ENCODE results near the gene PINLYP.
"Not testable (repeated sequence)": the region's sequence is repeated elsewhere in the genome, so short reads cannot be mapped to it uniquely, and the experiment has no call there.

Gene PINLYP

DNA sequence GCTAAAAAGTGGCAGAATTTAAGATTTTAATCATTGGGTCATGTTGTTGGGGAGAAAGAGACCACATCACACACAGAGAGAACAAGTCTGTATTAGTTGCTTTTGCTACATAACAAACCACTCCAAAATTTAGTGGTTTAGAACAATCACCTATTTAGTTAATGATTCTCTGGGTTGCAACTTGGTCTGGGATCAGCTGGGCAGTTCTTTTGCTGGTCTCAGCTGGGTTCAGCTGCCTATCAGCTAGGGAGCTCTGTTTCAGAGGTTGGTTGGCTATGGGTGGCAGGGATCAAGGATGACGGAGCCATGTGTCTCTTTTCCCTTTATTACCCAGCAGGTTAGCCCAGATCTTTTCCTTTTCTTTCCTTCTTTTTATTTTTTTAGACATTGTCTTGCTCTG is 8.9 kb downstream of the PINLYP start:
- no peak for DNase-seq

DNA sequence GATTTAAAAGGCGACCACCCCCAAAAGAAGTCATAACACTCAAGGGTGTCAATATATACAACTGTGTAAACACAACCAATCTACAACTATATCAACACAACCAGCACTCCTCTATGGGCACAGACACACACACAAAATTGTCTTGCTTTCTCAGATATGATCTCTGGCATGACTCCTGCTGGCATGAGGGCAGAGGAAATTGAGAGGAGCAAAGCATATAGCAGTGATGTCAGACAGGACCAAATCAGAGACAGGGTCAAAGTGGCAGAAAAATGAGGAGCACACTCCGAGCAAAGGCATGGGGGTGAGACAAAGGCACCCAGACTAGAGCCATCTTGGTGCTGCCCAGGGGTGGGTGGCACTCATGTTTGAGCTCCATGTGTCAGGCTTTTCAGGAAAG is 10.7 kb downstream of the PINLYP start:
- DNase-seq = no peak

DNA sequence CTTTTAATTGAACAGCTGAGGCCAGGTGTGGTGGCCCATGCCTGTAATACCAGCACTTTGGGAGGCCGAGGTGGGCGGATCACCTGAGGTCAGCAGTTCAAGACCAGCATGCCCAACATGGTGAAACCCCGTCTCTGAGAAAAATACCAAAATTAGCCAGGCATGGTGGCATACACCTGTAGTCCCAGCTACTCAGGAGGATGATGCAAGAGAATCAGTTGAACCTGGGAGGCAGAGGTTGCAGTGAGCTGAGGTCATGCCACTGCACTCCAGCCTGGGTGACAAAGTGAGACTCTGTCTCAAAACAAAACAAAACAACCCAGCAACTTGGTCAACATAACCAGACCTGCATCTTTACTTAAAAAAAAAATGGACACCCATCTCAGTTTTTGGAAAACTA is 11.4 kb downstream of the PINLYP start:
- DNase-seq = not testable (repeated sequence)

DNA sequence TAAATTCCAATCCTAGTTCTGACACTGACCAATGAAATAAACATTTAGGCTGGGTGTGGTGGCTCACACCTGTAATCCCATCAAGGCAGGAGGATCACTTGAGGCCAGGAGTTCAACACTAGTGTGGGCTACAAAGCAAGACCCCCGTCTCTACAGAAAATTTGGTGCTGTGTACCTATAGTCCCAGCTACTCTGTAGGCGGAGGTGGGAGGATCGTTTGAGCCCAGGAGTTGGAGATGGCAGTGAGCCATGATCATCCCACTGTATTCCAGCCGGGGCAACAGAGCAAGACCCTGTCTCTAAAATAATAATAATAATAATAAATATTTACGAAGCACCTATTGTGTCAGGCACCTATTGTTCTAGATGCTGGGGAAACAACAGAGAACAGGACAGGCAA is 13.7 kb downstream of the PINLYP start:
- no peak for DNase-seq

DNA sequence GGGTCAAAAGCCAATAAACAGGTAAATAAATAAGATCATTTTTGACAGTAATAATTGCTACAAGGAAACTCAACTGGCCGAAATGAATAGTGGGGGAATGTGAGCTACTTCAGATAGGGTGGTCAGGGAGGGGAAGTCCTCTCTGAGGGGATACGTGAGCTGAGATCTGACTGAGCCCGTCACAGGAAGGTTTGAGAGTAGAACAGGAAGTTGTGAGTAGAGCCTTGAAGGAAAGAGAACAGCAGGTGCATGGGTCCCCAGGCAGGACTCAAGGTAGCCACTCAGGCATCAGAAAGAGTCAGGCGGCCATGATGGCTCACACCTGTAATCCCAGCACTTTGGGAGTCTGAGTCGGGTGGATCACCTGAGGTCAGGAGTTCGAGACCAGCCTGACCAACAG is 14.1 kb downstream of the PINLYP start:
- no peak for DNase-seq

DNA sequence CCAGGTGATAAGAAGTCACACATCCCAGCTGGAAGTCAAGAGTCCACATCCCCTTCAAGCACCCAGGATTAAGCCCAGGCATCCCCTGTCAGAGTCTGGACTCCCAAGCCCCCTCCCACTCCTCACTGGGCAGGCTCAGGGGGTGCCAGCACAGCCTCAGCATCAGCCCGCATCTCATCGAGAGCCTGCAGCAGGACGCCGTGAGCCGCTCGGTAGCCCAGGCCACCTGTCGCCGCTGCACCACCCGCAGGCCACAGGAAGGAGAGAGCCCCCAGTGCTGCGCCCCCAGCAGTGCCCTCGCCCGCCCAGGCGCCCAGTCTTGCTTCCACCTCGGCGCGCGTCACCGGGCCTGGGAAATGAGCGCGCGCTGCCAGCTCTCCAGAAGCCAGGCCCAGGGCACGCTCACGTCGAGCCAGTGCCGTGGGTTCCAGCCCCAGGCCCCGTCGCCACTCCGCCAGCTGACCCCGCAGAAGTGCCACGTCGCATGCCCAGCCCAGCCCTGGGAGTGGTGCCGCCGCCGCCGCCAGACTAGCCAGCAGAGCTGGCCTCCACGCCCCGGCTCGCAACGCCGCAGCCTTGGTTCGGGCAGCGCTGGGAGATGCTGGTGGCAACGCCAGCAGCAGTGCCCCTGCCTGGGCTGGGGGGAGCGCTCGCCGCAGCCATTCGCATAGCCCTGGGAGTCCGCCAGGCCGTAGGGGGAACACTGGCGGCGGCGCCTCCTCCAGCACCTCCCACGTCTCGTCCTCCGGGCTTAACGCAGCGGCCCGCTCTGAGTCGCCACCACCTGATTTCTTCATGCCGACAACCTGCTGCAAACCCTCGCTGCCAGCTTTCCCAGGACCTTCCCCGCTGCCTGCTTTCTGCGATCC is 16.5 kb downstream of the PINLYP start:
- DNase-seq = no peak

DNA sequence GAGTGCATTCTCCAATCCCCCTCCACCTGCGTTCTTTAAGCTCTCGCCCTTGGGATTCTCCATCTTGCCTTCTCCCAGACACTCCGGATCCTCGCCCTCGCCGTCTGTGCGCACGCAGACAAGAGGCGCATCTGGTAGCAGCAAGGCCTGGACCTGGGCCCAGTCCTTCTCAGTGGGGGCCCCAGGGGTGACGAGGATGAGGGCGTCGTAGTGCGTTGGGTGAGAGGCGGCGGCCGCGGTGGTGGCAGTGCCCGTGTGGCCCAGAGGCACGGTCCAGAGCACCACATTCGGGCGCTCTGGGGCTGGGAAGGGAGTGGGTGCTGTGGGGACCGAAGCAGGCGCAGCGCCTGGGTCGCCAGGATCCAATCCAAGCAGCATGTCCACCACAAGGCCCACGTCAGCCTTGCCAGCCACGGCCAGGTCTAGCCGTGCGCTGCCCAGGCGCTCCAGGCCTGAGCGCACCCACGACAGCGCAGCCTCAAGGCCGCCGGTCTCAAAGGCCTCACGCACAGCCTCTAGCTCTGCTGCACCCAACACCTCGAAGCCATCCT is 17.3 kb downstream of the PINLYP start:
- no peak for DNase-seq

DNA sequence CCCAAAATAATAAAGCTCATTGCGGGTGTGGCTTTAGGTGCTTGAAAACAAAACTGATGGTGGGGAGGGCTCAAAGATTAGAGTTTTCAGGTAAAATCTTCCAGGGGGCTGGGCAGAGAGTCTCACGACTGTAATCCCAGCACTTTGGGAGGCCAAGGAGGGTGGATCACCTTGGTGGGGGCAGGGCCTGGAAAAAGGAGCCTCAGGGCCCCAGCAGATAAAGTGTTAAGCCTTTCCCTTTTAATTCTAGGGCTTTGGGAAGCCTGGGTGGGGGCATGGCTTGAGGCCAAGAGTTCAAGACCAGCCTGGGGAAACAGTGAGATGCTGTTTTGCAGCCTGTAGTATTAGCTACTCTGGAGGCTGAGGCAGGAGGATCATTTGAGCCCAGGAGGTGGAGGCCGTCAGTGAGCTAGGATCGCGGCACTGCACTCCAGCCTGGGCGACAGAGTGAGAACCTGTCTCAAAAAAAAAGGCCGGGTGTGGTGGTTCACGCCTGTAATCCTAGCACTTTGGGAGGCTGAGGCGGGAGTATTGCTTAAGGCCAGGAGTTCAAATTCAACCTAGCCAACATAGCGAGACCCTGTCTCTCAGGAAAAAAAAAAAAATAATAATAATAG is 18.6 kb downstream of the PINLYP start:
- DNase-seq = no peak

DNA sequence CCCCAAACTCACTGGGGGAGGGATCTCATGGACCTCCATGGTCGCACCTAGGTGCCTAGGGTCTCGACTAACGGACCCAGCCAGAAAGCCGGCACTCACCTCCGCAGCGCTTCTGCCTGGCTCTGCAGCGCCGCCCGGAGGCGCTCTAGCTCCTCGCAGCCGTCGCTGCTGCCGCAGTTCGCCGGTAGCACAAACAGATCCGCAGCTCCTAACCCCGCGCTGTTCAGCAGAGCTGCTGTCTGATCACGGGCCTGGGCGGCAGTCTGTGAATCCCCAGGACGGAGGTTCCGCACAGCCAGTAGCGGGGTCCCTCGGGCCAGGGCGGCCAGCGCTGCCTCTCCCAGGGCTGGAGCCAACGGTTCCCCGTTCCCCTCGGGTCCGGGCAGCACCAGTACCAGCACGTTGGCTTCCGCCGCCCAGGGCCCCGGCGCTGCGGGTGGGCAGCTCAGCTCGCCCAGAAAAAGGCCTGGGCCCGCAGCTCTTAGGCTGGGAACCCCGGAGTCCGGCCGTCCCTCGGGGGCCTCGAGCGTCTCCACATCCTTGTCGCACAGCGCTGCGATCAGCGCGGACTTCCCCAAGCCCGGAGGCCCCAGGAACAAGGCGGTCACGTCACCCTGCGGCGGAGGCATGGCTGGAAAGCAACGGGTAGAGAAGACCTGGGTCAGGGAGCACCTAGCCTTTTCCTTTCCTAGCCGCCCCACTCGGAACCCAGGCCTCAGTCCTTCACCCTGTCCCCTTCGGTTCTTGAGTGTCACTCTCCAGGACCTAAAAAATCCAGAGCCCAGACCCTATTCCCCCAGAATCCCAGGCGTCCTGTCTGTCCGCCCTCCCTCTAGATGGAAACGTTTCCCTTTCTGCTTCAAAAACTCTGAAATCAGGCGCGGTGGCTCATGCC is 19.4 kb downstream of the PINLYP start:
- DNase-seq = peak; percentile 73

DNA sequence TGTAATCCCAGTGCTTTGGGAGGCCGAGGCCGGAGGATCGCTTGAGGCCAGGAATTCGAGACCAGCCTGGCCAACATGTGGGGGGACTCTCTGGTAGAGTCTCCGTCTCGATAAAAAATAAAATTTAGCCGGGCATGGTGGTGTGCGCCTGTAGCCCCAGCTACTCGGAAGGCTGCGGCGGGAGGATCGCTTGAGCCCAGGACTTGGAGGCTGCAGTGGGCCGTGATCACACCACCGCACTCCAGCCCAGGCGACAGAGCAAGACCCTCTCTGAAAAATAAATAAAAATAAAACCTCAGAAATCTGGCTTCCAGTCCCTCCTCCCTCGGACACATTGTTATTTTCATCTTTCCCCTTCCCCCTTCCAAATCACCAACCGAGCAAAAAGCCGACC is 20.0 kb downstream of the PINLYP start:
- no peak for DNase-seq

DNA sequence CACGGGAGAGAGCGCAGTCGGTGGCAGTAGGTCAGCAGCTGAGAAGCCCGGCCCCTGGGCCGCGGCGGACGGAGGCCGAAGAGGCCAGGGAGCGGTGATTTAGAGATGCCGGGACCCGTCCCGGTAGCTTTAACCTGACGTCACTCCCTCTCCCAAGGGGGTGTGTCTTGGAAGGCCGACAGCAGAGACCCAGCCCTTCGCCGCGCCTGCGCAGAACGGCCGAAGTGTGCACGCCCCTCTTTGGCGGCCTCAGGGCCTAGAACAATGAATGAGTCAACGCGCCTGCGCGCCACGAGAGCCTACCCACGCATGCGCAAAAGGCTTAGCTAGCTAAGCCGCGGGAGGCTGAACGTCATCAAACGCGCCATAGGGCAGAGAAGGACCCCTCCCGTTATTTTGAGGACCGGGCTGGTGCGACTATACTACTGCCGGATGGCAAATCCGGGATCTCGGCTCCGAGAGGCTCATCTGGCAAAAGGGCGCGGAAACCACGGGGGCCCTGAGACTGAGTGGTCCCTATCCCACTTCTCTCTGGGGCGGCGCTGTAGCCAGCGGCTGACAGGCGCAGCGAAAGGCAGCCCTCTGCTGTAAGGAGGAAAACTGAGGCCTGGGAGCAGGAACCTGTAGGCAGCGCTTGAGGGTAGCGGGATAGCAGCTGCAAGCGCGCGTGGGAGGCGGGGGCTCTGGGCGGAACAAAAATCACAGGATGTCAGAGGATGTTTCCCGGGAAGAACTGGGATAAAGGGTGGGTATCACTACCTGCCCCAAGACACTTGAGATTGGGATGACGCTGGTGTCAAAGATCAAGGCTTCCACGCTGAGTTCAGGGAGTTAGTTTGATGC is 20.6 kb downstream of the PINLYP start, which contains the start of the genes IRGQ and ZNF576:
TSS of gene IRGQ (minus strand) at position 136 of the 843 bp plus-strand sequence. CDS start 796 bp downstream, outside the sequence.
TSS of gene ZNF576 (plus strand) at position 597 of the 843 bp plus-strand sequence. CDS start 514 bp downstream, outside the sequence.
- peak; percentile 100 for DNase-seq

DNA sequence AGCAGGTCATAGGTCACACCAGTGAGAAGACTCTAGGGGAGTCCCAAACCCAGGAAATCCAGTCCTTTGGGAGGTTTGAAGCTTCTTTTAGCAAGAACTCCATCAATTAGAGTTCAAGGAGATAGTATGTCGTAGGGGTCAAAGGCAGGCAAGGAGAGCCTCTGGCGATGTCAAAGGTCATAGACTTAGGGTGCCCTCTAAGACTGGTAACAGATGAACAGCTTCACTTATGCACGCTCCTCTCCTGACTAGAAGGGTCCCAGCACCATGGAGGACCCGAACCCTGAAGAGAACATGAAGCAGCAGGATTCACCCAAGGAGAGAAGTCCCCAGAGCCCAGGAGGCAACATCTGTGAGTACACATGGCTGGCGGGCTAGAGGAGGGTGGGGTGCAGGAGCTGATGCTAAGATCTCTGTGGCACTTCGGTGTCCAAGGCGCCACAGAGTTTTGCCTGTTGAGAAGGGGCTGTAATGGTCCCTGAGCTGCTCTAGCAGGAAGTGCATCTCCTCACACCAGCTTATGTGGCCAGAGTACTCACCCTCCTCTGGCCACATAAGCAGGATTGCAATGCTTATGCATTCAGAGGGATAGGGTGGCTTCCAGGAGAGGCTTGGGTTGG is 21.4 kb downstream of the PINLYP start:
- no peak for DNase-seq

DNA sequence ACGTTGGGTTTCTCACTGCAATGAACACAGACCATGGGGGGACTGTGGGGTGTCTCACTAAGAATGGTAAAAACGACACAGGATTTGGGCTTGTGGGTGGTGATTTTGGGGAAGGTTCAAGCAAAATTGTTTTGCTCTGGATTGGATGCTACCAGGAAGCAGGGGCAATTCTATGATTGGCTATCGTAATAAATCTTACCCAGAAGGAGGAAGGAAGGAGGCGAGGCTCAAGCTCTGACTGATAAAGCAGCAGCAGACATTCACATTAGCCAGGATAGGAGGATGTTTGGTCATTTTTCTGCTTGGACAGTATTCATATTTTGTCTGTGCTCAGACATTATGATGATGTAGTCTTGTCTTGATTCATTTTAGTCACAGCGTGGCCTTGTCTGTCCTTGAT is 22.3 kb downstream of the PINLYP start:
- DNase-seq = no peak

DNA sequence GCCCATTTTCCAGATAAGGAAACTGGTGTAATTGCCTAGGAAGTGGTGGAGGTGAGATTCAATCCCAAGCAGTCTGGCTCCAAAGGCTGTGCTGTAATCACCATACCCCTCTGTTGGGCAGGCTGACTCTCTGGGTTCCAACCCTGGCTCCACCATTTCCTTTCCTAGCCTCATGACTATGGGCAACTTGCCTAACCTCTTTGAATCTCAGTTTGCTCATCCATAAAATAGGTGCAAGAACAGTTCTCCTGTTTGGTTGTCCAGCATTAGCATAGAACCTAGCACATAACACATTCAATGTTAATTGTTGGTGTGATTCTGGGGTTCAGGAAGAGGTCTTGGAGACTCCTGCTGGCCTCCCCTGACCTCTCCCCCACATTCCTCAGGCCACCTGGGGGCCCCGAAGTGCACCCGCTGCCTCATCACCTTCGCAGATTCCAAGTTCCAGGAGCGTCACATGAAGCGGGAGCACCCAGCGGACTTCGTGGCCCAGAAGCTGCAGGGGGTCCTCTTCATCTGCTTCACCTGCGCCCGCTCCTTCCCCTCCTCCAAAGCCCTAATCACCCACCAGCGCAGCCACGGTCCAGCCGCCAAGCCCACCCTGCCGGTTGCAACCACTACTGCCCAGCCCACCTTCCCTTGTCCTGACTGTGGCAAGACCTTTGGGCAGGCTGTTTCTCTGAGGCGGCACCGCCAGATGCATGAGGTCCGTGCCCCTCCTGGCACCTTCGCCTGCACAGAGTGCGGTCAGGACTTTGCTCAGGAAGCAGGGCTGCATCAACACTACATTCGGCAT is 23.0 kb downstream of the PINLYP start:
- DNase-seq = no peak

DNA sequence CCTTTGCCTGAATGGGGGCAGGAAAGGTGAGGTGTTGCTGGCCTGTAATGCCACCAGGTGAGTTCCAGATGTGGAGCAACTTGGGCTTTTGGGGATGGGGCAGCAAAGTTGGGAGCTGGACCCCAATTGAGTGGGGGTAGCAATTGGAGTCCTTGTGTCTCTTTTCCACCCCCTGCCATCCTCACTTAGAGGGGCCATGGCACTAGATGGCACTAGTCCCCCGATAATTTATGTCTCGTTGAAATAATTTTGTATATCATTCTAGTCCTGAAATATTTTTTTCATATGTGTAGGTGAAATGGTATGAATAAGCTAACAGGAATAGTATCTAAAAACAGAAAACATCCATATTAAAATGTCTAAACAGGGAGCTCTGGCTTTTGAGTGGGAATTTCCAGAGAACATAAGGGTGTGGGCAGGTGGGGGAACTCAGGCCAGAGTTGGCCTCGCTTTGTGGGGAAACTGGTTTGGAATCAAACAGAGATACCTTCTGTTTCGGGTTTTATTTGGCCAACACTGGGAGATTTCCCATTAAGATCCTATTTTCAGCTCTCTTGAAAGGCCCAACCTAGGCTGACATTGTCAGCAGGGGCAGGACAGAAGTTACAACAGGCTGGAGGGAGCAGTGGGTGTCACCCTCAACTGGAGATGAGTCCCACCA is 24.2 kb downstream of the PINLYP start:
- DNase-seq = no peak

DNA sequence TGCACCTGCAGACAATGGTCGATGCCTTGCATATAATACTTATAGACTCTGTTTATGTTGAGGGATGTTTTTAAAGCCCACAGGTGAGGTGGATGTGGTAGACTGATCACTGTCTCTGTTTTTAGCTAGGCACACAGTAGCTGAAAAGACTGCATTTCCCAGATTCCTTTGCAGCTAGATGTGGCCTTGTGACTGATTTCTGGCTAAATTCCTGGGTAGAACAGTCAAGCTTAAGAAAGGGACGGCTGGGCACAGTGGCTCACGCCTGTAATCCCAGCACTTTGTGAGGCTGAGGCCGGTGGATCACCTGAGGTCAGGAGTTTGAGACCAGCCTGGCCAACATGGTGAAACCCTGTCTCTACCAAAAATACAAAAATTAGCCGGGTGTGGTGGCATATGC is 24.7 kb downstream of the PINLYP start:
- DNase-seq = not testable (repeated sequence)

DNA sequence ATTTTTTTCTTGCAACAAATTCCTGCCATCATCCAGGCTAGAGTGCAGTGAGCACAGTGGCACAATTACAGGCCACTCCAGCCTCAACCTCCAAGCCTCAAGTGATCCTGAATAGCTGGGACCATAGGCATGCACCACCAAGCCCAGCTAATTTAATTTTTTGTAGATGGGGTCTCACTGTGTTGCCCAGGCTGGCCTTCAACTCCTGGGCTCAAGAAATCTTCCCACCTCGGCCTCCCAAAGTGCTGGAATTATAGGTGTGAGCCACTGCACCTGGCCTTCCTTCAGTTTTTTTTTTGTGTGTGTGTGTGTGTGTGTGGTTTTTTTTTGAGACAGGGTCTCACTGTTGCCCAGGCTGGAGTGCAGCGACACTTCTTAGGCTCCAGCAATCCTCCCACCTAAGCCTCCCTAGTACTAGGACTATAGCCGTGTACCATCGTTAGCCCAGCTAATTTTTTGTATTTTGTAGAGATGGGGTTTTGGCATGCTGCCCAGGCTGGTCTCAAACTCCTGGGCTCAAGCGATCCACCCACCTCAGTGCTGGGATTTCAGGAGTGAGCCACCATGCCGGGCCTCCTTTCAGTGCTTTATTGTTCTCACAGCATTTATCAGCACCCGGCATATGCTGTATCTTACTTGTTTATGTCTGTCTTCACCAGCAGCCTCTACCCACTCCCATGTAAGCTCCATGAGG is 30.4 kb downstream of the PINLYP start:
- no peak for DNase-seq

DNA sequence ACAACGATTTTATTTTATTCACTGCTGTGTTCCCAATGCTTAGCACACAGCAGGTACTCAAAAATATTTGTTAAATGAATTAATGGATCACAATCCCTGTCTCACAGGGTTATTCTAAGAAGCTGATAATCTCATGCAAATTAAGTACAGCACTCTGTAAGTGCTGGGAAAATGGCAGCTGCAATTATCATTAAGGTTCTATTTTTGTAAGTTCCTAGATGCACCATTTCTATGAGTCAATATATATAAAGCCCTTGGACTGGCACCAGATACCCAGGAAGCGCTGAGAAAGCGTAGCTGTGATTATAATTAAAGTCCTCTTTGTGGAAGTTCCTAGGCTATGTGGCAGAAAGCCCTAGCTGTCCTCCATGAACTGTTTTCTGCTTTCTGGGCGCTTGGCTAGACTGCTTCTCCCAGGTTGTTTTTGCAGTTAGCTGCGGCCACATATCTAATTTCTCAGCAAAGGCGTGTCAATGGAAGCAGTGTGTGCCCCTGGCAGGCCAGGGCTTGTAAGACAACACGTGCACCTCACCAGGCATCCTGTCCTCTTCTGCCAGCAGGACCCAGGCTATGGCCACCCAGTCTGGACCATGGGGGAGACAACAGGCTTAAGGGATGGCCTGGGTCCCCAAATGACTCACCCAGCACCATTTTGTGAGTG is 31.1 kb downstream of the PINLYP start:
- DNase-seq = peak; percentile 61

Measured in right hindlimb (tissue), 1 donor.